Neural progenitor cell (in vitro differentiated cells): ENCODE data around the gene DNAI2. TPM values are rescaled to one million over a fixed set of nuclear protein-coding genes. Genes with fewer than 3 reads are reported as not detected.

Experiments used
- DNase-seq: peaks from one replicate; pipeline ENCODE4 v3.0.0-alpha.2; 2016; ENCODE audit warnings: low spot score
- H2AFZ ChIP-seq: fragments of 200-600 bp; sonication (generic); replicated peaks from 2 replicates; pipeline ENCODE4 v1.6.1; 2016; ENCODE audit warnings: antibody characterized with exemption
- H3F3A ChIP-seq: fragments of 200-600 bp; sonication (generic); 2 replicates; pipeline ENCODE4 v1.6.1; 2016; ENCODE audit warnings: antibody characterized with exemption, low read depth
- H3K27ac ChIP-seq: fragments of 200-600 bp; sonication (generic); 2 replicates; pipeline ENCODE4 v1.5.1; 2016; ENCODE audit warnings: mild to moderate bottlenecking
- H3K27me3 ChIP-seq: fragments of 200-600 bp; sonication (generic); 2 replicates; pipeline ENCODE4 v1.6.1; 2016; ENCODE audit warnings: mild to moderate bottlenecking, moderate library complexity
- H3K36me3 ChIP-seq: fragments of 200-600 bp; sonication (generic); 2 replicates; pipeline ENCODE4 v1.5.1; 2016
- H3K4me1 ChIP-seq: fragments of 200-600 bp; sonication (generic); 2 replicates; pipeline ENCODE4 v1.6.1; 2016; ENCODE audit warnings: mixed run types
- H3K4me2 ChIP-seq: fragments of 200-600 bp; sonication (generic); 2 replicates; pipeline ENCODE4 v1.6.1; 2016
- H3K4me3 ChIP-seq: fragments of 200-600 bp; sonication (generic); 2 replicates; pipeline ENCODE4 v1.5.1; 2016
- H3K79me2 ChIP-seq: fragments of 200-600 bp; sonication (generic); 2 replicates; pipeline ENCODE4 v1.6.1; 2016; ENCODE audit warnings: low read depth
- H3K9ac ChIP-seq: fragments of 200-600 bp; sonication (generic); 2 replicates; pipeline ENCODE4 v1.6.1; 2016
- H3K9me3 ChIP-seq: fragments of 200-600 bp; sonication (generic); 2 replicates; pipeline ENCODE4 v1.5.1; 2016; ENCODE audit warnings: low read depth
- H4K20me1 ChIP-seq: fragments of 200-600 bp; sonication (generic); 2 replicates; pipeline ENCODE4 v1.6.1; 2016; ENCODE audit warnings: low read depth
- H3K27ac Mint-ChIP-seq: 3 replicates; pipeline ENCODE4 v1.8.0; 2021; ENCODE audit warnings: mixed read lengths
- H3K27me3 Mint-ChIP-seq: 2 replicates; pipeline ENCODE4 v1.8.0; 2022; ENCODE audit warnings: low read depth, mild to moderate bottlenecking, inconsistent platforms, moderate library complexity, mixed read lengths; ENCODE audit not compliant: insufficient read depth
- H3K36me3 Mint-ChIP-seq: 3 replicates; pipeline ENCODE4 v1.8.0; 2021; ENCODE audit warnings: mixed read lengths
- H3K4me1 Mint-ChIP-seq: 3 replicates; pipeline ENCODE4 v1.8.0; 2021; ENCODE audit warnings: mixed read lengths
- H3K4me3 Mint-ChIP-seq: 3 replicates; pipeline ENCODE4 v1.8.0; 2021; ENCODE audit warnings: mild to moderate bottlenecking, moderate library complexity, mixed read lengths
- H3K9me3 Mint-ChIP-seq: 3 replicates; pipeline ENCODE4 v1.8.0; 2020; ENCODE audit warnings: mixed read lengths
- EZH2 ChIP-seq: fragments of 200-600 bp; sonication (generic); IDR thresholded peaks from 2 replicates; pipeline ENCODE4 v1.6.1; 2017; ENCODE audit warnings: antibody characterized with exemption, mild to moderate bottlenecking, moderate library complexity
- EZH2phosphoT487 ChIP-seq: fragments of 200-600 bp; sonication (generic); IDR thresholded peaks from 2 replicates; pipeline ENCODE4 v1.6.1; 2017; ENCODE audit warnings: antibody characterized with exemption
- total RNA-seq: library from RNA; depleted of rRNA; stranded (reverse); fragments of >200 nt; gene quantifications from 2 replicates; pipeline ENCODE4 v1.2.3, GENCODE V29; 2015; ENCODE audit warnings: low replicate concordance
- TF ChIP-seq, protein P1 (sequence below): fragments of 200-600 bp; sonication (generic); IDR thresholded peaks from 2 replicates; pipeline ENCODE4 v1.5.1; 2017; ENCODE audit warnings: antibody characterized with exemption, mild to moderate bottlenecking

DNAI2 gene
- total RNA-seq, 1 donor from 2014 or later, result not detected

DNA sequence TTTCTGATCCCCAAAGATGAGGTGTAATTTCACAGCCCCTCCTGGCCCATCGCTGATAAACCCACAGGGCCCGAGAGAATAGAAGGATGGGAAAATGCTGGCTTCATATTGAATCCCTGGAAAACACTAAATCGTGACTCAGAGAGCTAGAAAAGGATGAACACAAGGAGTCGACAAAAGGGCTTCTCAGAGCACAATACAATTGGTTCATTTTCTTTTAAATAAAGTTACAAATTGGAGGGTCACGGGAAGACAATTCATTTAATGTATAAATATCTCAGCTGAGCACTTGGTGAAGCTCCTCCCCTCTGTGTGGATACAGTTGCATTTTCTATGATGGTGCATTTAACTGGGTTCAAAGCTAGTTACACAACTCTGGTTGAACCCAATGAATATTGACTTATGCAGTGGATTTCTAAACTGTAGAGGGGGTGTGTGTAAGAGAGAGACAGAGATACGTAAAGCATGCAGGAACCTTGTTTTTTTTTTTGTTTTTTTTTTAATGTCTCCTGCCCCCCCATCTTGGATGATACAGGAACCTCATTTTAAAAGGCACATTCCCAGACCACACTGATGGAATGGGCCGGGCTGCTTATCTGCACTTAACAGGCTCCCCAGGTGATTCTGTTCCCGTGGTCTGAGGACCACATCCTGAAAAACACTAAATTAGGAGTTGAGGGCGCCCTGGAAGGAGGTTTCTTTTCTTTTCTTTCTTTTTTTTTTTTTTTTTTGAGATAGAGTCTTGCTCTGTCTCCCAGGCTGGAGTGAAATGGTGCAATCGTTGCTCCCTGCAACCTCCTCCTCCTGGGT, 46.6 kb upstream of the DNAI2 start:
- Histone ChIP-seq H3K27ac (no peak overlapping the region), H3K27me3 (no peaks in the 10 kb centered on the region), H2AFZ (no peak overlapping the region), H3K4me2 (no peak overlapping the region), H3K9ac (no peak overlapping the region), H3K9me3 (no peaks in the 10 kb centered on the region), H3F3A (no peaks in the 10 kb centered on the region), H3K79me2 (no peaks in the 10 kb centered on the region), H4K20me1 (no peaks in the 10 kb centered on the region), H3K36me3 (no peaks in the 10 kb centered on the region), H3K4me1 (peaks cover 10% of the 10 kb centered on the region), H3K4me3 (no peak overlapping the region)
- H3K9me3 Mint-ChIP-seq, result no peaks in the 10 kb centered on the region
- H3K27me3 Mint-ChIP-seq, result peaks cover 12% of the 10 kb centered on the region
- peaks cover 16% of the 10 kb centered on the region for H3K4me1 Mint-ChIP-seq
- no peak for DNase-seq
- no peak overlapping the region for H3K27ac Mint-ChIP-seq
- no peak overlapping the region for H3K4me3 Mint-ChIP-seq
- TF ChIP-seq EZH2phosphoT487 (no peak), EZH2 (no peak)
- TF ChIP-seq, protein P1, sequence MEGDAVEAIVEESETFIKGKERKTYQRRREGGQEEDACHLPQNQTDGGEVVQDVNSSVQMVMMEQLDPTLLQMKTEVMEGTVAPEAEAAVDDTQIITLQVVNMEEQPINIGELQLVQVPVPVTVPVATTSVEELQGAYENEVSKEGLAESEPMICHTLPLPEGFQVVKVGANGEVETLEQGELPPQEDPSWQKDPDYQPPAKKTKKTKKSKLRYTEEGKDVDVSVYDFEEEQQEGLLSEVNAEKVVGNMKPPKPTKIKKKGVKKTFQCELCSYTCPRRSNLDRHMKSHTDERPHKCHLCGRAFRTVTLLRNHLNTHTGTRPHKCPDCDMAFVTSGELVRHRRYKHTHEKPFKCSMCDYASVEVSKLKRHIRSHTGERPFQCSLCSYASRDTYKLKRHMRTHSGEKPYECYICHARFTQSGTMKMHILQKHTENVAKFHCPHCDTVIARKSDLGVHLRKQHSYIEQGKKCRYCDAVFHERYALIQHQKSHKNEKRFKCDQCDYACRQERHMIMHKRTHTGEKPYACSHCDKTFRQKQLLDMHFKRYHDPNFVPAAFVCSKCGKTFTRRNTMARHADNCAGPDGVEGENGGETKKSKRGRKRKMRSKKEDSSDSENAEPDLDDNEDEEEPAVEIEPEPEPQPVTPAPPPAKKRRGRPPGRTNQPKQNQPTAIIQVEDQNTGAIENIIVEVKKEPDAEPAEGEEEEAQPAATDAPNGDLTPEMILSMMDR, result no peak
- H3K36me3 Mint-ChIP-seq, result peaks cover 1% of the 10 kb centered on the region

DNA sequence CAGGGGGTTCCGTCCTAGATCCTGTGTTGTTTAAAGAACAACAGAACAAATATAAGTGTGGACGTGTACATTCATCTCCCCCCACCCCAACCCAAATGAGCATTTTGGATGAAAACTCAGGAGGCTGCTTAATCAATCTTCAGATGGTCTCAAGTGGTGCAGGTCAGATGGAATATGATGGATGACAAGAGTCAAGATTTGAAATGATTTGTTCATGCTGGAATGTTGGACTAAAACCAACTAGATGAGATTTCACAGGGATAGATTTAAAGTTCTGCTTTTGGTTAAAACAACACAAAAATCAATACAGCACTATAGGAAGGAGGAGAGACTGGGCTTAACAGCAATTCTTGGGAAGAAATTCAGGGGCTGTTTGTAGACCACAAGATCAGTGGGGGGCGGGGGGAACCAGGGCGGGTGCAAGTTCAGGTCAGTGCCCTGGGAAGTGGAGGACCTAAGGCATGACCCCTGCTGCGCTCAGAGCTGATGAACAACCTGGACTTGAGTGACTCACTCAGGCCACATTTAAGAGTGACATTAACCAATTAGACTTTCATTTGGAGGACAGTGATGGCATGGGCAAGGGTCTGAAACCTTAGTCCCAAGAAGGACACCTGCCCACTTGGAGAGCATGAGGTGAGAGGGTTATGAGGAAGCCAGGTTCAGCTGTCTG, 45.6 kb upstream of the DNAI2 start:
- Histone ChIP-seq H3K9ac (no peak overlapping the region), H3K27me3 (no peaks in the 10 kb centered on the region), H3F3A (no peaks in the 10 kb centered on the region), H3K4me2 (no peak overlapping the region), H3K36me3 (no peaks in the 10 kb centered on the region), H3K79me2 (no peaks in the 10 kb centered on the region), H2AFZ (no peak overlapping the region), H3K27ac (no peak overlapping the region), H3K4me1 (peaks cover 11% of the 10 kb centered on the region), H3K9me3 (no peaks in the 10 kb centered on the region), H3K4me3 (no peak overlapping the region), H4K20me1 (no peaks in the 10 kb centered on the region)
- Mint-ChIP-seq H3K27me3 (peaks cover 14% of the 10 kb centered on the region), H3K4me3 (no peak overlapping the region), H3K36me3 (peaks cover 1% of the 10 kb centered on the region), H3K9me3 (no peaks in the 10 kb centered on the region), H3K4me1 (peaks cover 19% of the 10 kb centered on the region), H3K27ac (no peak overlapping the region)
- DNase-seq, result no peak
- no peak for TF ChIP-seq EZH2phosphoT487

DNA sequence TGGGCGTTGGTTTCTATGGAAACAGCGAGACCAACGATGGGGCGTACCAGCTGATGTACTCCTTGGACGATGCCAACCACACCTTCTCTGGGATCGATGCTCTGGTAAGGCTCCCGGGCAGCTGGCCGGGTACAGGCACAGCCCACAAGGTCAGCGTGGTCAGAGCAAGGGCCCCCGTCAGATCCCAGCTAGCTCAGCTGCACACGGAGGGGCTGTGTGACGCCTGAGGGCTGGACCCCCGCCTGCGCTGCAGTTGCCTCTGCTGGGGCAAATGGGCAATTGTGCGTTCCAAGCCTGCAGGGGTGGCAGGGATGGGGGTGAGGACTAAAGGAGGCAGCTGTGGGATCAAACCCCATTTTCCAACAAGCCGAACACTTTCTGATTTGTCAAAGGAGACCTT, 43.1 kb upstream of the DNAI2 start:
- Histone ChIP-seq H3K9me3 (no peaks in the 10 kb centered on the region), H2AFZ (no peak overlapping the region), H3F3A (peaks cover 3% of the 10 kb centered on the region), H3K27ac (no peak overlapping the region), H3K27me3 (no peaks in the 10 kb centered on the region), H3K36me3 (no peaks in the 10 kb centered on the region), H3K4me3 (no peak overlapping the region), H3K4me2 (no peak overlapping the region), H3K4me1 (peaks cover 24% of the 10 kb centered on the region), H3K9ac (no peak overlapping the region), H3K79me2 (no peaks in the 10 kb centered on the region), H4K20me1 (no peaks in the 10 kb centered on the region)
- H3K27ac Mint-ChIP-seq, result no peak overlapping the region
- no peak for DNase-seq
- TF ChIP-seq, protein P1, result no peak
- TF ChIP-seq EZH2phosphoT487 (no peak), EZH2 (no peak)
- peaks cover 24% of the 10 kb centered on the region for H3K4me1 Mint-ChIP-seq
- H3K27me3 Mint-ChIP-seq, result peaks cover 14% of the 10 kb centered on the region
- H3K4me3 Mint-ChIP-seq, result no peak overlapping the region
- peaks cover 1% of the 10 kb centered on the region for H3K36me3 Mint-ChIP-seq
- no peaks in the 10 kb centered on the region for H3K9me3 Mint-ChIP-seq
